ENCODE results near the gene TAS2R42.

TAS2R42 gene

GRCh38 chr12:11147420-11147819 lies 39.3 kb downstream of the TAS2R42 start:
- no peak for DNase-seq

- DNase-seq = no peak
These were observed 42.4 kb downstream of the TAS2R42 start for GRCh38 chr12:11144297-11144696.

GRCh38 chr12:11143352-11143751 lies 43.4 kb downstream of the TAS2R42 start:
- DNase-seq = no peak

- no peak for DNase-seq
These were observed 50.7 kb downstream of the TAS2R42 start for GRCh38 chr12:11136075-11136474.

All from nucleus accumbens (tissue), 56 donors.